RWPE1 (cell line): Measurements from ENCODE around the gene SEC31B.

ENCODE experiments used
- CTCF ChIA-PET: fragments of 350-600 bp; sonication (Branson Sonifier 250); formaldehyde crosslinking; extraction: SDS; loops from one replicate; lab custom pipeline; 2021; lab: Yijun Ruan, JAX
- POLR2A ChIA-PET: fragments of 400-600 bp; formaldehyde crosslinking; extraction: SDS; loops from one replicate; lab custom pipeline; 2020; ENCODE audit warnings: antibody characterized with exemption; ENCODE audit not compliant: low non-redundant PET; lab: Yijun Ruan, JAX
- DNase-seq: peaks from one replicate; pipeline ENCODE4 v3.0.0; 2012; ENCODE audit warnings: low spot score
- H3K27ac ChIP-seq: fragments of 450-650 bp; 2 replicates; pipeline ENCODE4 v1.5.1; 2017
- TF ChIP-seq, protein P1 (sequence below): fragments of 450-650 bp; conservative IDR thresholded peaks from 2 replicates; pipeline ENCODE4 v1.5.1; 2017; ENCODE audit warnings: low read depth, mild to moderate bottlenecking

The SEC31B gene

DNA sequence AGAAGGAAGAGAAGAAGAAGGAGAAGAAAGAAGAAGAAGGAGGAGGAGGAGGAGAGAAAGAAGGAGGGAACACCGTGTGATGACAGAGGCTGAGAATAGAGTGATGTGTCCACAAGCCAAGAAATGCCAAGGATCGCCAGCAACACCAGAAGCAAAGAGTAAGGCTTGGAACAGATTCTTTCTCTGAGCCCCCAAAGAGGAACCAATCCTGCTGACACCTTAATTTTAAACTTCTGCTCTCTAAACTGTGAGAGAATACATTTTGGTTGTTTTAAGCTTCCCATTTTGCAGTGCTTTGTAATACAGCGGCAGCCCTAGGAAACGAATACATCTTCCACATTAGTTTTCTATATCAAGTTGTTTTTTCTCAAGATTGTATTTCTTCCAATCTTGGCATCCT lies 70.7 kb downstream of the SEC31B start:
- no peak overlapping the region for H3K27ac ChIP-seq
- TF ChIP-seq, protein P1, sequence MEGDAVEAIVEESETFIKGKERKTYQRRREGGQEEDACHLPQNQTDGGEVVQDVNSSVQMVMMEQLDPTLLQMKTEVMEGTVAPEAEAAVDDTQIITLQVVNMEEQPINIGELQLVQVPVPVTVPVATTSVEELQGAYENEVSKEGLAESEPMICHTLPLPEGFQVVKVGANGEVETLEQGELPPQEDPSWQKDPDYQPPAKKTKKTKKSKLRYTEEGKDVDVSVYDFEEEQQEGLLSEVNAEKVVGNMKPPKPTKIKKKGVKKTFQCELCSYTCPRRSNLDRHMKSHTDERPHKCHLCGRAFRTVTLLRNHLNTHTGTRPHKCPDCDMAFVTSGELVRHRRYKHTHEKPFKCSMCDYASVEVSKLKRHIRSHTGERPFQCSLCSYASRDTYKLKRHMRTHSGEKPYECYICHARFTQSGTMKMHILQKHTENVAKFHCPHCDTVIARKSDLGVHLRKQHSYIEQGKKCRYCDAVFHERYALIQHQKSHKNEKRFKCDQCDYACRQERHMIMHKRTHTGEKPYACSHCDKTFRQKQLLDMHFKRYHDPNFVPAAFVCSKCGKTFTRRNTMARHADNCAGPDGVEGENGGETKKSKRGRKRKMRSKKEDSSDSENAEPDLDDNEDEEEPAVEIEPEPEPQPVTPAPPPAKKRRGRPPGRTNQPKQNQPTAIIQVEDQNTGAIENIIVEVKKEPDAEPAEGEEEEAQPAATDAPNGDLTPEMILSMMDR: no peak
- DNase-seq: no peak
- POLR2A ChIA-PET: no interaction called here
- CTCF ChIA-PET: interaction anchor here (1.6 kb wide), 1 partner anchor 34 kb away, joined by 5 read pairs; no protein-coding TSS in a partner anchor

DNA sequence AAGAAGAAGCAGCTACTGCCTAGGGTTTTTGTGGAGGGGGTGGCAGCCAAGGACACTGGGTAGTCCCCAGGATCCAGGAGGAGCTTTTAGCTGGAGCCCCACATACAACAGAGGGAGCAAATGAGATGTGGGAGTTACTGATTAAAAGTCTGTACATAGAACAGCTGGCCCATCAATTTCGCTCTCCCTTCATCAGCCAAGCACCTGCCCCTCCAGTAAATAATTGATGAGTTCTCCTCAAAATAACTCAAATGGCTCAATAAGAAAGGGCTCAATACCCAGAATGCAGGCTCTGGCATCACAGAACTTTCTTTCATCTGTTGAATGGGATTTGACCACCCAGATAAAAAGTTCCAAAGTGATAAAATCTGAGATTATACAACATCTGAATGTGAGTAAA lies 72.0 kb downstream of the SEC31B start:
- CTCF ChIA-PET: interaction anchor here (0.6 to 1.6 kb wide), 2 partner anchors 35 to 933 kb away, joined by 3 to 5 read pairs; no protein-coding TSS in a partner anchor
- POLR2A ChIA-PET: no interaction called here

DNA sequence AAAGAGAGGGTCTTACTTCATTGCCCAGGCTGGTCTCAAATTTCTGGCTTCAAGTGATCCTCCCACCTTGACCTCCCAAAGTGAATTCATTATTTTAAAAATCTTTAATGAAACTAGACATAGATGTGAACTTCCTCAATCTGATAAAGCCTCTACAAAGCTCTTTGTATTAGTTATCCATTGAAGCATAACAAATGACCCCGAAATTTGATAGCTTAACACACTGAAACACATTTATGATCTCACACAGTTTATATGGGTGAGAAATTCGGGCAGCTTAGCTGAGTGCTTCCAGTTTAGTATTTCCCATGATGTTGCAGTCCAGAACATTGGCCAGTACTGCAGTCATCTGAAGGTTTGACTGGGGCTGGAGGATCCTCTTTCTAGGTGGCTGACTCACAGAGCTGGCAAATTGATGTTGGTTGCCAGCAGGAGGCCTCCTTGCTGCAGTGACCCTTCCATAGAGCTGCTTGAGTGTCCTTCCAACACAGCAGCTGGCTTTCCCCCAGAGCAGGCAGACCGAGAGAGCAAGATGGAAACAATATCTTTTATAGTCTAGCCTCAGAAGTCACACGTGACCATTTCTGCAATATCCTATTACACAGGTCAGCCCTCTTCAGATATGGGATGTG lies 73.4 kb downstream of the SEC31B start:
- H3K27ac ChIP-seq: no peak overlapping the region
- no peak for DNase-seq
- POLR2A ChIA-PET: no interaction called here
- TF ChIP-seq, protein P1: no peak
- CTCF ChIA-PET: interaction anchor here (0.5 to 1.3 kb wide), 2 partner anchors 103 to 108 kb away, joined by 3 to 4 read pairs; no protein-coding TSS in a partner anchor

More for the DNA sequence above, 72.0 kb downstream of the SEC31B start:
- TF ChIP-seq, protein P1: no peak
- no peak for DNase-seq
- H3K27ac ChIP-seq: no peak overlapping the region

DNA sequence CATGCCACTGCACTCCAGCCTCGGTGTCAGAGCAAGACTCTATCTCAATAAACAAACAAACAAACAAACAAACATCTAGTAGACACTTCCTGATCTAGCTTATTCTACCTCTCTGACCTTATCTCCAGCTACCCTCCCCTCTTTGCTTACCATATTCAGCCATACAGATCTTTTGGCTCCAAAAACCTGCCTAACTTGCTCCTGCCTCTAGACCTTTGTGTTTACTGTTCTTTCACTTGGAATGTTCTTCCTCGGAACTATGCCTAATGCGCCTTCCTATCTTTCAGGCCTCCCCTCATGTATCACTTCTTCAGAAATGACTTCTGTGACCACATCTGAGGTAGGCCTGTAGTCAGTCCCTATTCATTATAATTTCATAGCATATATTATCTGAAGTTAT lies 77.1 kb downstream of the SEC31B start:
- TF ChIP-seq, protein P1: no peak
- ChIA-PET POLR2A (no interaction called here), CTCF (no interaction called here)
- DNase-seq: no peak
- H3K27ac ChIP-seq: no peak overlapping the region

DNA sequence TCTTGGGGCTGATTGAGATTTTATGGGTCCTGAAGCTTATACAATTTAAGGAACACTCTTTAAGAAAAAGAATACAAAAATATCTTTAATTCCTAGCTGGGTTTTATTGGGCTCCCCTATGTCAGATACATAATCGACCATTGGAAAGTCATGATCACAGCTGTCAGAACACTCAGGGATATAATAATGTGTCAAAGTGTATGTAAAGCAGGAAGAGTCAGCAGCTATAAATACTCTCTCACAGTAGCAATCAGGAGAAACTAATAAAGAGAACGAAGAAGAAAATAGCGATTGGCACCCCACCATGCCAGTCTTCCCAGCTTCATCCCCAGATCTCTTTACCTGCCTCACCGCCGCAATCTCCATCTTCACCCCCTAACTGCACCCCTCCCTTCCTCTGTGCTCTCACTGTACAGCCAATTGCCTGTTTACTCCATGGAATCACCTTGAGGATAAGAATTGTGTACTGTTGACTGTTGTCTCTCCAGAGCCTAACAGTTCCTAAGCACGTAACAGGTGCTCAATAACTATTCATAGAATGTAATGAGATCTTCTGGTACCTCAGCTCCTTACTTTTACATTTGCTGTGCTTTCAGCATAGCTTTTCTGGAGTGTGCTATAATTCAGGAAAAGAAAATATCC lies 80.9 kb downstream of the SEC31B start:
- DNase-seq: no peak
- POLR2A ChIA-PET: no interaction called here
- H3K27ac ChIP-seq: no peak overlapping the region
- TF ChIP-seq, protein P1: no peak
- CTCF ChIA-PET: interaction anchor here (0.5 to 1.1 kb wide), 7 partner anchors 50 to 441 kb away, joined by 3 to 6 read pairs (median 4); no protein-coding TSS in a partner anchor
